Vagina (tissue), 2 donors: ENCODE measurements around the gene THSD7A. TPM values are rescaled to one million over a fixed set of nuclear protein-coding genes. Genes with fewer than 3 reads are reported as not detected.
A peak's percentile ranks its signal among the peaks of the same experiment; 100 is the strongest.

Experiments
- DNase-seq, 2 donors: peaks; one replicate each; pipeline ENCODE4 v3.0.0-alpha.2; 2017; ENCODE audit errors: extremely low spot score in 2 of 2
- H3K27ac ChIP-seq: fragments of 200-600 bp; sonication (generic); one replicate; pipeline ENCODE4 v1.5.1; 2019
- H3K27me3 ChIP-seq: fragments of 200-600 bp; sonication (generic); one replicate; pipeline ENCODE4 v1.5.1; 2019
- H3K36me3 ChIP-seq, 2 donors: fragments of 200-600 bp; sonication (generic); one replicate each; pipeline ENCODE4 v1.5.1; 2017 to 2019
- H3K4me1 ChIP-seq: fragments of 200-600 bp; sonication (generic); one replicate; pipeline ENCODE4 v1.5.1; 2019
- H3K4me3 ChIP-seq, 2 donors: fragments of 200-600 bp; sonication (generic); 1 replicate in 1 of 2; 2 replicates in 1 of 2; pipeline ENCODE4 v1.5.1; 2016 to 2019
- H3K9me3 ChIP-seq: fragments of 200-600 bp; sonication (generic); one replicate; pipeline ENCODE4 v1.5.1; 2019
- CTCF ChIP-seq, 3 experiments: fragments of 450-650 bp in 2 of 3; fragments of 200-600 bp in 1 of 3; sonication (generic) in 1 of 3; IDR thresholded peaks; one replicate each; pipeline ENCODE4 v1.5.1; 2017 to 2019; ENCODE audit warnings: antibody characterized with exemption in 3 of 3, mild to moderate bottlenecking in 2 of 3, moderate library complexity in 2 of 3
- POLR2A ChIP-seq, 2 donors: fragments of 450-650 bp; IDR thresholded peaks; one replicate each; pipeline ENCODE4 v1.6.1; 2017; ENCODE audit warnings: antibody characterized with exemption in 2 of 2, mild to moderate bottlenecking in 2 of 2, moderate library complexity in 2 of 2
- POLR2AphosphoS5 ChIP-seq, 2 donors: sonication (generic); formaldehyde crosslinking; IDR thresholded peaks; one replicate each; pipeline ENCODE4 v1.9.0; 2017; ENCODE audit warnings: antibody characterized with exemption in 2 of 2, mild to moderate bottlenecking in 2 of 2, low read depth in 1 of 2; ENCODE audit not compliant: insufficient read depth in 1 of 2
- intact Hi-C: fragments of 100-400 bp; cut with DNase I; formaldehyde crosslinking; loops from one replicate; pipeline ENCODE4 v1.15.1; 2023
- total RNA-seq: library from RNA; depleted of rRNA; stranded (reverse); fragments of >200 nt; gene quantifications from one replicate; pipeline ENCODE4 v1.2.3, GENCODE V29; 2016

THSD7A gene
- total RNA-seq, 1 donor from 2014 or later: 9.3 TPM

- DNase-seq: no peak
- TF ChIP-seq POLR2A (IDR thresholded peaks at IDR 0.05): no peak
- TF ChIP-seq POLR2AphosphoS5 (IDR thresholded peaks at IDR 0.05; ENCODE audit: insufficient read depth in 1 of 2, low read depth in 1 of 2): no peak
- no peak for TF ChIP-seq CTCF (IDR thresholded peaks at IDR 0.05)
- Histone ChIP-seq H3K9me3 (no peaks in the 10 kb centered on the region), H3K4me1 (peaks cover 12% of the 10 kb centered on the region), H3K27me3 (no peaks in the 10 kb centered on the region), H3K36me3 (no peaks in the 10 kb centered on the region), H3K4me3 (no peak overlapping the region), H3K27ac (no peak overlapping the region)
- intact Hi-C loops: no loop called here
These were observed 101.3 kb downstream of the THSD7A start for GRCh38 chr7:11730725-11731124.

GRCh38 chr7:11727864-11728263, 104.1 kb downstream of the THSD7A start:
- H3K9me3 ChIP-seq: no peaks in the 10 kb centered on the region
- intact Hi-C loops: no loop called here
- no peak for DNase-seq
- no peaks in the 10 kb centered on the region for H3K36me3 ChIP-seq
- H3K4me3 ChIP-seq: no peak overlapping the region
- no peak for TF ChIP-seq POLR2A (IDR thresholded peaks at IDR 0.05)
- no peak for TF ChIP-seq CTCF (IDR thresholded peaks at IDR 0.05)
- peak in 1 of 2 donors; percentile 36 for TF ChIP-seq POLR2AphosphoS5 (IDR thresholded peaks at IDR 0.05; ENCODE audit: insufficient read depth in 1 of 2, low read depth in 1 of 2)
- H3K27ac ChIP-seq: no peak overlapping the region
- H3K4me1 ChIP-seq: peaks cover 12% of the 10 kb centered on the region
- no peaks in the 10 kb centered on the region for H3K27me3 ChIP-seq

- Histone ChIP-seq H3K27me3 (no peaks in the 10 kb centered on the region), H3K9me3 (no peaks in the 10 kb centered on the region), H3K4me3 (no peak overlapping the region), H3K27ac (no peak overlapping the region), H3K4me1 (peaks cover 12% of the 10 kb centered on the region), H3K36me3 (no peaks in the 10 kb centered on the region)
- TF ChIP-seq POLR2AphosphoS5 (IDR thresholded peaks at IDR 0.05; ENCODE audit: insufficient read depth in 1 of 2, low read depth in 1 of 2) (no peak), POLR2A (IDR thresholded peaks at IDR 0.05) (no peak), CTCF (IDR thresholded peaks at IDR 0.05) (no peak)
- DNase-seq: no peak
- intact Hi-C loops: no loop called here
These were observed 105.2 kb downstream of the THSD7A start for GRCh38 chr7:11726794-11727155.

- DNase-seq: no peak
These were observed 105.8 kb downstream of the THSD7A start for GRCh38 chr7:11726001-11726793.

More at GRCh38 chr7:11726001-11726793, 105.8 kb downstream of the THSD7A start:
- H3K36me3 ChIP-seq: no peaks in the 10 kb centered on the region
- H3K27me3 ChIP-seq: no peaks in the 10 kb centered on the region
- H3K4me1 ChIP-seq: peaks cover 12% of the 10 kb centered on the region
- no peak overlapping the region for H3K4me3 ChIP-seq
- TF ChIP-seq POLR2A (IDR thresholded peaks at IDR 0.05): no peak
- TF ChIP-seq POLR2AphosphoS5 (IDR thresholded peaks at IDR 0.05; ENCODE audit: insufficient read depth in 1 of 2, low read depth in 1 of 2): no peak
- TF ChIP-seq CTCF (IDR thresholded peaks at IDR 0.05): no peak
- intact Hi-C loops: no loop called here
- no peaks in the 10 kb centered on the region for H3K9me3 ChIP-seq
- H3K27ac ChIP-seq: no peak overlapping the region
